ENCODE measurements around the gene GRM3.

GRM3 gene

DNA sequence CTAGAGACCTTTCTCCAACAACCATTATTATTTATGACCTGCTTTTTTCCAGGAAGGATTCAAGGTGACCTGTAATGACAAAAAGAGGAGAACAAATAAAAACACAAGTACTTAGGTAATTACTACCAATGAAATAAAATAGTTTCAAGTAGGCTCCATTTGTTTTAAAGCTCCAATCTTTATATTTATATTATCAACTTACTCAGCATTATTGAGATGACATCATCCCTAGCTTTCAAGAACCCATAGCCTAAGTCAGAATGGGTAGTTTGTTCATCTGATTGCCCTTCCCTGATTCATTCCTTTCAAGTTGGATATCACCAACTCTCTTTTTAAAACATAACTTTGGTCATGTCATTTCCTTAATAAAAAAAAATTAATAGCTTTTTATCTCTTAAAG, 131.5 kb downstream of the GRM3 start:
- H3K9me3 ChIP-seq (ENCODE audit: insufficient read depth, low read length) = no peaks in the 10 kb centered on the region
- no peak for DNase-seq (ENCODE audit: low read depth, low spot score)

DNA sequence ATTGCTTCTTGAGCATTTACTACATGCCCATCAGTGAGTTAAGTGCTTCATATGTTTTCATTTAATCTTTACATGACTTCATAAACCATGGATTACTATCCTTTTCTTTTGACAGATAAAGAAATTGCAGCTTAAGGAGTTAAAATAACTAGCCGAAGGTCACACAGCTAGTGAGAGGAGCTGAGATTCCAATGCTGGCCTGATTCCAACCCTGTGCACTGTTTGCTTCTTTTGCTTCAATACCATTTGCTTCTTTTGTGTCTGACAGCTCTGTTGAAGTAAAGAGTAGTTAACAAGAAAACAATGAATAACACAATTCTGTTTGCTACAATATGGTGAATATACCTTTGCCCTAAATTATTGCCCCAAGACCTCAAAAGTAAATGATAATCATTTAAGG, 132.4 kb downstream of the GRM3 start:
- Histone ChIP-seq H3K4me1 (ENCODE audit: insufficient read depth, insufficient read length) (no peaks in the 10 kb centered on the region), H3K27me3 (ENCODE audit: insufficient read depth, insufficient read length) (no peaks in the 10 kb centered on the region), H3K4me3 (ENCODE audit: insufficient read length, low read depth) (no peak overlapping the region), H3K9ac (ENCODE audit: insufficient read length, low read depth) (no peak overlapping the region), H3K9me3 (ENCODE audit: insufficient read depth, low read length) (no peaks in the 10 kb centered on the region), H3K36me3 (ENCODE audit: insufficient read depth, insufficient read length, low read length) (no peaks in the 10 kb centered on the region)
- TF ChIP-seq YY1 (IDR thresholded peaks at IDR 0.05; ENCODE audit: insufficient read depth, insufficient read length) (no peak), ZNF274 (IDR thresholded peaks at IDR 0.05; ENCODE audit: low read depth, low read length) (no peak), SUZ12 (IDR thresholded peaks at IDR 0.05; ENCODE audit: extremely low read depth, insufficient read depth, insufficient read length) (no peak)
- no peak for DNase-seq (ENCODE audit: low read depth, low spot score)

More for the DNA sequence above, 131.5 kb downstream of the GRM3 start:
- Histone ChIP-seq H3K9ac (ENCODE audit: insufficient read length, low read depth) (no peak overlapping the region), H3K27me3 (ENCODE audit: insufficient read depth, insufficient read length) (no peaks in the 10 kb centered on the region), H3K4me3 (ENCODE audit: insufficient read length, low read depth) (no peak overlapping the region), H3K36me3 (ENCODE audit: insufficient read depth, insufficient read length, low read length) (no peaks in the 10 kb centered on the region), H3K4me1 (ENCODE audit: insufficient read depth, insufficient read length) (no peaks in the 10 kb centered on the region)
- TF ChIP-seq SUZ12 (IDR thresholded peaks at IDR 0.05; ENCODE audit: extremely low read depth, insufficient read depth, insufficient read length) = no peak
- no peak for TF ChIP-seq YY1 (IDR thresholded peaks at IDR 0.05; ENCODE audit: insufficient read depth, insufficient read length)
- TF ChIP-seq ZNF274 (IDR thresholded peaks at IDR 0.05; ENCODE audit: low read depth, low read length) = no peak

DNA sequence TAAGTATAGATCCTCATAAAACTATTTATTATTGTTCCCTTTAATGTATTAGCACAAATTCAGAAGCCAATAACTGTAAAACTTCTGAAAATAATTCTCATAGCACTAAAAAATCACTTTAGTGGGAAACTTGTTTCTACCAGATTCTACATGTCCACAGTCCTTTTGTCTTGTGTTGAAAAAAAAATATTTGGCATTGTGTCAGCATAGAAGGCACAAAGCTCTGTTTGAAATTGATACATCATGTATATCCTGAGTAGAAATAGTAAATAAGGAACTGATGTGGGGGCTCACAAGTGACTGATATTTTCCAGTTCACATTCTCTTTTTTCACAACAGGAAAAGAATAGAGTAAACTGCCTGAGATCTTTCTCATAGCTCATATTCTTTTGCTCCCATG, 134.6 kb downstream of the GRM3 start:
- TF ChIP-seq YY1 (IDR thresholded peaks at IDR 0.05; ENCODE audit: insufficient read depth, insufficient read length) (no peak), SUZ12 (IDR thresholded peaks at IDR 0.05; ENCODE audit: extremely low read depth, insufficient read depth, insufficient read length) (no peak), ZNF274 (IDR thresholded peaks at IDR 0.05; ENCODE audit: low read depth, low read length) (no peak)
- no peaks in the 10 kb centered on the region for H3K27me3 ChIP-seq (ENCODE audit: insufficient read depth, insufficient read length)
- H3K4me3 ChIP-seq (ENCODE audit: insufficient read length, low read depth) = no peak overlapping the region
- DNase-seq (ENCODE audit: low read depth, low spot score) = no peak
- no peaks in the 10 kb centered on the region for H3K36me3 ChIP-seq (ENCODE audit: insufficient read depth, insufficient read length, low read length)
- H3K9ac ChIP-seq (ENCODE audit: insufficient read length, low read depth) = no peak overlapping the region
- H3K9me3 ChIP-seq (ENCODE audit: insufficient read depth, low read length) = no peaks in the 10 kb centered on the region
- no peaks in the 10 kb centered on the region for H3K4me1 ChIP-seq (ENCODE audit: insufficient read depth, insufficient read length)

DNA sequence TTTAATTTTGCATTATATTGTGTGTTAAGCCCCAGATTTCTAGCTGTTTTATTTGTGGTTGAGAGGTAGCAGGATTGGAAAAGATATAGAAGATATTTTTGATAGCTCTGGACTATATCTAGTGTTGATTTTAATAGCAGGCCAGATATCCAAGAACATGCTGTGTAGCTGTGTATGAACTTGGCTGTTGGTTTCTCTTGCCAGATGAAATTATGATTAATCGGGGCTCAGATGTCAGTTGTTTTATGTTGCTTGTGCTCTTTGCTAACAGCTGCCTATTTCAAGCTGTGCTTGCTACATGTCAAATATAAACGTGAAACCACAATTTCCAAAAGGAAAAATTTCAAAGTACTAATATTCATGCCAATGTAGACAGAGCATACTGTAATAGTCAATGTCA, 141.1 kb downstream of the GRM3 start:
- Histone ChIP-seq H3K9me3 (ENCODE audit: insufficient read depth, low read length) (no peaks in the 10 kb centered on the region), H3K4me1 (ENCODE audit: insufficient read depth, insufficient read length) (no peaks in the 10 kb centered on the region), H3K4me3 (ENCODE audit: insufficient read length, low read depth) (no peak overlapping the region), H3K9ac (ENCODE audit: insufficient read length, low read depth) (no peak overlapping the region), H3K27me3 (ENCODE audit: insufficient read depth, insufficient read length) (no peaks in the 10 kb centered on the region), H3K36me3 (ENCODE audit: insufficient read depth, insufficient read length, low read length) (no peaks in the 10 kb centered on the region)
- no peak for DNase-seq (ENCODE audit: low read depth, low spot score)
- no peak for TF ChIP-seq YY1 (IDR thresholded peaks at IDR 0.05; ENCODE audit: insufficient read depth, insufficient read length)
- TF ChIP-seq SUZ12 (IDR thresholded peaks at IDR 0.05; ENCODE audit: extremely low read depth, insufficient read depth, insufficient read length) = no peak
- TF ChIP-seq ZNF274 (IDR thresholded peaks at IDR 0.05; ENCODE audit: low read depth, low read length) = no peak

DNA sequence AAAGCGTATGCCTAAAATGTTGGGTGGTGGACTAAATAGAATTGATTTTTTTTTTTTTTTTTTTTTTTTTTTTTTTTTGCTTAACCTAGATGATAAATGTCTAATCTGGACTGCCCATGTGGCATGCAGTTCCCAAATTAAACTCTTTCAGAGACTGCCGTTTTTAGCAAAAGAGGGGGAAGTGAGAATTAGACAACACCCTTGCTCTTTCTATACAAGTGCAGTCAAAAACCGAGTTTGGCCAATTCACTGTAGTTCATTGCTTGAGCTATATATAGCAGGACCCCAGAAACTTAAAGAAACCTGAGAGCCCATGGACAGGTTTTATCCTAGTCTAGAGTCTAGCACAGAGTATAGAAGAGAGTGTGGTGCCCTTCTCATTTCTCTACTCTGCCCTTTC, 141.9 kb downstream of the GRM3 start:
- Histone ChIP-seq H3K4me3 (ENCODE audit: insufficient read length, low read depth) (no peak overlapping the region), H3K9ac (ENCODE audit: insufficient read length, low read depth) (no peak overlapping the region), H3K9me3 (ENCODE audit: insufficient read depth, low read length) (no peaks in the 10 kb centered on the region), H3K36me3 (ENCODE audit: insufficient read depth, insufficient read length, low read length) (no peaks in the 10 kb centered on the region), H3K27me3 (ENCODE audit: insufficient read depth, insufficient read length) (no peaks in the 10 kb centered on the region), H3K4me1 (ENCODE audit: insufficient read depth, insufficient read length) (no peaks in the 10 kb centered on the region)
- TF ChIP-seq ZNF274 (IDR thresholded peaks at IDR 0.05; ENCODE audit: low read depth, low read length) (no peak), SUZ12 (IDR thresholded peaks at IDR 0.05; ENCODE audit: extremely low read depth, insufficient read depth, insufficient read length) (no peak), YY1 (IDR thresholded peaks at IDR 0.05; ENCODE audit: insufficient read depth, insufficient read length) (no peak)
- DNase-seq (ENCODE audit: low read depth, low spot score) = no peak

DNA sequence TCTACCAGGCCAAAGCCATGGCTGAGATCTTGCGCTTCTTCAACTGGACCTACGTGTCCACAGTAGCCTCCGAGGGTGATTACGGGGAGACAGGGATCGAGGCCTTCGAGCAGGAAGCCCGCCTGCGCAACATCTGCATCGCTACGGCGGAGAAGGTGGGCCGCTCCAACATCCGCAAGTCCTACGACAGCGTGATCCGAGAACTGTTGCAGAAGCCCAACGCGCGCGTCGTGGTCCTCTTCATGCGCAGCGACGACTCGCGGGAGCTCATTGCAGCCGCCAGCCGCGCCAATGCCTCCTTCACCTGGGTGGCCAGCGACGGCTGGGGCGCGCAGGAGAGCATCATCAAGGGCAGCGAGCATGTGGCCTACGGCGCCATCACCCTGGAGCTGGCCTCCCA, 142.7 kb downstream of the GRM3 start:
- no peaks in the 10 kb centered on the region for H3K27me3 ChIP-seq (ENCODE audit: insufficient read depth, insufficient read length)
- TF ChIP-seq ZNF274 (IDR thresholded peaks at IDR 0.05; ENCODE audit: low read depth, low read length) (no peak), SUZ12 (IDR thresholded peaks at IDR 0.05; ENCODE audit: extremely low read depth, insufficient read depth, insufficient read length) (no peak), YY1 (IDR thresholded peaks at IDR 0.05; ENCODE audit: insufficient read depth, insufficient read length) (no peak)
- no peak overlapping the region for H3K9ac ChIP-seq (ENCODE audit: insufficient read length, low read depth)
- H3K36me3 ChIP-seq (ENCODE audit: insufficient read depth, insufficient read length, low read length) = no peaks in the 10 kb centered on the region
- H3K9me3 ChIP-seq (ENCODE audit: insufficient read depth, low read length) = no peaks in the 10 kb centered on the region
- H3K4me1 ChIP-seq (ENCODE audit: insufficient read depth, insufficient read length) = no peaks in the 10 kb centered on the region
- no peak for DNase-seq (ENCODE audit: low read depth, low spot score)
- H3K4me3 ChIP-seq (ENCODE audit: insufficient read length, low read depth) = no peak overlapping the region

DNA sequence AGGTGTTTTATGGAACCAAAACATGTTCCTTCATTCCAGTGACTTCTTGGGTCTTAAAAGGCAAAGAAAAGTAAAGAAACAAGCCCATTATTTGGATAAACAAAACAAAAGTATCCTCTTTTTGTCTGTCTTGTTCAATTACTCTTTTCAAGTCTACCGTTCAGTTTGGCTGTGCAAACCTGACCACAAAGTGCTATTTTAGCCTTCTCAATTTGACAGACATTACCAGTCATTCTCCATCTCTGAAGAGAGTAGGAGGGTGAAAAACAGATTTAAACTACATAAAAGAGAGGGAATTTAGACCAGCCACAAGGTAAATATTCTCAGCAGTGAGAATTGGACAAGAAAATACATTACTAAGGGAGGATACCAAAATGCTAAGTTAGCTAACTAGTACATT, 145.2 kb downstream of the GRM3 start:
- DNase-seq (ENCODE audit: low read depth, low spot score) = no peak
- no peak overlapping the region for H3K9ac ChIP-seq (ENCODE audit: insufficient read length, low read depth)
- no peaks in the 10 kb centered on the region for H3K36me3 ChIP-seq (ENCODE audit: insufficient read depth, insufficient read length, low read length)
- no peak overlapping the region for H3K4me3 ChIP-seq (ENCODE audit: insufficient read length, low read depth)
- H3K27me3 ChIP-seq (ENCODE audit: insufficient read depth, insufficient read length) = no peaks in the 10 kb centered on the region
- no peaks in the 10 kb centered on the region for H3K4me1 ChIP-seq (ENCODE audit: insufficient read depth, insufficient read length)
- H3K9me3 ChIP-seq (ENCODE audit: insufficient read depth, low read length) = no peaks in the 10 kb centered on the region
- TF ChIP-seq ZNF274 (IDR thresholded peaks at IDR 0.05; ENCODE audit: low read depth, low read length) (no peak), SUZ12 (IDR thresholded peaks at IDR 0.05; ENCODE audit: extremely low read depth, insufficient read depth, insufficient read length) (no peak), YY1 (IDR thresholded peaks at IDR 0.05; ENCODE audit: insufficient read depth, insufficient read length) (no peak)

DNA sequence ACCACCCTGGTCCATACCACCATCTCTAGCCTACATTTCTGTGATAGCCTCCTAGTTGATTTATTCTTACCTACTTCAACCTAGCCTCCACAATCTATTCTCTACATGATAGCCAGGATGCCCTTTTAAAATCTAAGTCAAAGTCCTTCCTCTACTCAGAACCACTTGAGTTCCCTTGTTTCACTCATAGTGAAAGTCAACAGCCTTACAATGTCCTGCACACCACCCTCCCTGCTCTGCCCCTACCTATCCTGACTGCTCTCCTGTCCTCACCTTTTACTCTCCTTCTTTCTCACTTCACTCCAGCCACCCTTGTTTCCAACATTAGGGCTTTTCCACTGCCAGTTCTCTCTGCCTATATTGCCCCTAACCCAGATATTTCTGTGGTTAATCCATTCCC, 146.7 kb downstream of the GRM3 start:
- no peak for DNase-seq (ENCODE audit: low read depth, low spot score)
- H3K4me3 ChIP-seq (ENCODE audit: insufficient read length, low read depth) = no peak overlapping the region
- no peak overlapping the region for H3K9ac ChIP-seq (ENCODE audit: insufficient read length, low read depth)
- no peak for TF ChIP-seq ZNF274 (IDR thresholded peaks at IDR 0.05; ENCODE audit: low read depth, low read length)
- TF ChIP-seq YY1 (IDR thresholded peaks at IDR 0.05; ENCODE audit: insufficient read depth, insufficient read length) = no peak
- TF ChIP-seq SUZ12 (IDR thresholded peaks at IDR 0.05; ENCODE audit: extremely low read depth, insufficient read depth, insufficient read length) = no peak
- H3K27me3 ChIP-seq (ENCODE audit: insufficient read depth, insufficient read length) = no peaks in the 10 kb centered on the region
- no peaks in the 10 kb centered on the region for H3K9me3 ChIP-seq (ENCODE audit: insufficient read depth, low read length)
- no peaks in the 10 kb centered on the region for H3K4me1 ChIP-seq (ENCODE audit: insufficient read depth, insufficient read length)
- H3K36me3 ChIP-seq (ENCODE audit: insufficient read depth, insufficient read length, low read length) = no peaks in the 10 kb centered on the region

Measured in NT2/D1 (cell line).